Fibroblast of the conjunctiva (primary cell): ENCODE measurements around the gene TIAM2.
"Not testable (repeated sequence)": the region's sequence is repeated elsewhere in the genome, so short reads cannot be mapped to it uniquely, and the experiment has no call there.

ENCODE experiments used
- DNase-seq: peaks from one replicate; pipeline ENCODE4 v3.0.0-alpha.2; 2010; ENCODE audit warnings: low read depth

The TIAM2 gene

DNA sequence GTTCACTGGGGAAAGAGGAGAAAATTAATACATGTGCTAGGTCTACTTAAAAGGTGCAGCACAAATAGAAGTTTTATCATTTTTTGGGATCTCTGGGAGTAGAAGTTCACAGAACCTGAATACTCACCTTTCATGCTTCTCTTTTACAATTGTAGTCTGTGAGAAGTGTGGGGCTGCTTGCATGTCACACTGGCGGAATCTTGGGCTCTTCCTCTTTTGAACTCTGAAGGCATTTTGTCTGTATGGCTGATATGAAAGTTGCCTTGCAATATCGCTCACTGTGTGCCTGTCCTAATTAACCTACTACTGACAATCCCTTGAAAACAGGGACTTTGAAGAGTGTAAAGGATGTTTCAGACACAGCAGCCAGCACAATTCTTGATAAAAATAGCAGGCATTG lies 202.8 kb downstream of the TIAM2 start:
- no peak for DNase-seq

DNA sequence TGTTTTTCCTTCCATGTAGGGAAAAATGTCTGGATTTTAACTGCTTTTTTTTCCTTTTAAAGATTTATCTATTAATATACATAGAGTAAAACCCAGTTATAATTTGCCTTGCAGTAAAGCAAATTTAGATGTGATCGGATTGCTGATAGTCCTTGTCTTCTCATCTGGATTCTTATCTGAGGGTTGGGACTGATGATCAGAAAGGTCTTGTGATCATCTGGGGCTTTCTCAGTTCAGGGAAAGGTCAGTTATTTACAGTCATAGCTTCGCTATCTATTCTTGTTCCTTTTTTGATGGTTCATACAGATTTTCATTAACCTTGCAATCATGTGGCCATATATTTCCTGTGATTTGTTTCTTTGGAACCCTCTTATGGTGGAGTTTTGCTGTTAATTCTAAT lies 204.9 kb downstream of the TIAM2 start:
- DNase-seq, result no peak

DNA sequence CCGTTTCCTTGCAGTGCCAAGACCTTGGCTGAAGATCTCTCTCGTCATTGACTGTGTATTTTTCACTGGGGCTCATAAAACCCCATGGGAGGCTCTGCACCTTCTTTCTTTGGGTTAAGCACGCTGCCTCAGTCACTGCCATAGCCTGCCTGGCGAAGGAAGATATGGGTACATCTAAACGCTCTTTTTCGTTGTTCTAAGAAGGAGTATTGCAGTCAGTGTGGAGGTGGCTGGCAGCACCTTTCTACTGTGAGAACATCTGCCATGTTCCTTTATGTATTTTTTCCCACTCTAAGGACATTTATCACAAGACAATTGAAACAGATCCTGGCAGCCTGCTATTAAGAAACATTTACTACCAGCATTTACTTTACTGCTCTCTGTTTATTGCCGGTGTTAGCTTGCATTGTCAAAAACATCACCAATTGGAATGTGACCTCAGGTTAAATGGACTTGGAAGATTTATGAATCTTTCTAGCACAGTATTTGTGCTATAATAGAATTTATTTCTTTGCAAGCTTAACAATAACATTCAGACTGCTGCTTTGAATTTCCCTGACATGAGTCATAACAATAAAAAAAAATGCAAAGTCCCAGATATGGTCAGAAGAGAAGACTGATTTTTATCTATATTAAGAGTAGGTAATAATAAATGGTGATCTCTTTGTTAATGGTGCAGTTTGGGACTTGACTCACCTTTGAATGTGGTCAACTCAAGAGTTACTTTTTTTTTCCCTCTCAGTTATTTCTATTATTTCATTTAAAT lies 206.5 kb downstream of the TIAM2 start:
- peak; percentile 29 for DNase-seq

- DNase-seq, result no peak
Observed at GRCh38 chr6:155207223-155207622, 212.1 kb downstream of the TIAM2 start.

DNA sequence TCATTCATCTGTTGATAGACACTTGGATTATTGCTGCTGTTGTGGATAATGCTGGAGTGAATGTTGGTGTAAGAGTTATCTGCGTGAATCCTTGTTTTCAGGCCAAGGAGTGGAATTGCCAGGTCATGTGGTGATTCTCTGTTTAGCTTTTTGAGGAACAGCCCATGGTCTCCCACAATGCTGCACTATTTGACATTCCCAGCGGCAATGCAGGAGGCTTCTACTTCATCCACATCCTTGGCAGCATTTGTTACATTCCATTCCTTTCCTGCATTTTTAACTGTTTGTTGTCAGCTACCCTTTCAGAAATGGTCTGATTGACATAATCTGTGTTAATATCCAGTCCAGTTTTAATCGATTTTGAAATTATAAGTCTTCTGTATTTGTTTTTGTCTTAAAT lies 217.0 kb downstream of the TIAM2 start:
- DNase-seq, result no peak

- DNase-seq, result no peak
Observed at GRCh38 chr6:155212616-155213380, 217.7 kb downstream of the TIAM2 start.

DNA sequence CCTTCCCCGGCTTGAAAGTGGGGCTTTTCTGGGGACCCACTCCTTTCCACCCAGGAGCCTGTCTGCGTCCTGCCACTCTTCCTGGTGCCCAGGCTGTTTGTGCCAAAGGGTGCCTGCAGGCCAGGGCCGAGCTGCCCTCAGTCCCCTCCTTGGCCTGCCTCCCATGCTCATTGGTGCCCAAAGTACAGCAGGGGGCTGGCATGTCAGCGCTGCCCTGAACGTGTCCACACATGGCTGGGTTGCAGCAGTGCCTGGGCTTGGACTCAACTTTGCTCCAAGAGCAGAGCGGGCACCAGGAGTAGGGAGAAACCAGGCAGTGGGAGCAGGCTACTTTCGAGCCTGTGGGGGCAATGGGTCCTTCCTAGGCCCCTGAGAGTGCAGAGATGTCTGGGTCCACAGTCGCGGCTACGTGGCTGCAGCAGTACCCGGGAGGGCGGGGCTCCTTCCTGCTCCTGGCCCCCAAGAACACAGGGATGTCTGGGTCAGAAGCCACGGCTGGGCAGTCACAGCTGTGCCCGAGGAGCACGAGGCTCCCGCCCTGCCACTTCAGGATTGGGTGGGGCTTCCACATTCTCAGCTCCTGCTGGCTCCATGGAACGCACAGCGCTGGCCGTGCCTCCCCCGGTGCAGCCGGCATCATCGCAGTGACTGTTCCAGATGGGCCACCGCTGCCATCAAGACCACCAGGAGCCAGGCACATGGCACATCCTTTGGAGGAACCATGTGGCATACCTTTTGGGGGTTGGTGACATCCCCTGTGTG lies 218.7 kb downstream of the TIAM2 start:
- no peak for DNase-seq

- no peak for DNase-seq
Observed at GRCh38 chr6:155215906-155216305, 220.8 kb downstream of the TIAM2 start.

- no peak for DNase-seq
Observed at GRCh38 chr6:155216312-155217046, 221.4 kb downstream of the TIAM2 start.

- DNase-seq, result not testable (repeated sequence)
Observed at GRCh38 chr6:155218711-155219110, 223.6 kb downstream of the TIAM2 start.

- DNase-seq, result no peak
Observed at GRCh38 chr6:155219299-155219698, 224.2 kb downstream of the TIAM2 start.

- no peak for DNase-seq
Observed at GRCh38 chr6:155219858-155220301, 224.8 kb downstream of the TIAM2 start.

GRCh38 chr6:155221086-155221485 lies 226.0 kb downstream of the TIAM2 start:
- no peak for DNase-seq

DNA sequence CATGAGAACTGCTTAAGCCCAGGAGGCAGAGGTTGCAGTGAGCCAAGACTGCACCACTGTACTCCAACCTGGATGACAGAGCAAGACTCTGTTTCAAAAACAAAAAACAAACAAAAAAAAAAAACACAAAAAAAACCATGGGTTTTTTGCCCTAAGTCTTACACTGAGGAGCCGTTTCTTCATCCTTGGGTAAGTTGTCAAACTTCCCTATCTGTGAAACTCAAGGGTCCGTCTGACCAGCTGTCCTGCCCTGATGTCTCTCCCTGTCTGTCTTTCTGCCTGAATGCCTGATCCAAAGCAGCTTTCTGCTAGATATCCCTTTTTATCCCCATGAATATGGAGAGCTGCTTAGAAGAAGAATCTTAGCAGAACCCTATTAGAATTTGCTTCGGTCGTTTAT lies 227.4 kb downstream of the TIAM2 start:
- DNase-seq, result no peak

- DNase-seq, result no peak
Observed at GRCh38 chr6:155223646-155224451, 228.7 kb downstream of the TIAM2 start.

DNA sequence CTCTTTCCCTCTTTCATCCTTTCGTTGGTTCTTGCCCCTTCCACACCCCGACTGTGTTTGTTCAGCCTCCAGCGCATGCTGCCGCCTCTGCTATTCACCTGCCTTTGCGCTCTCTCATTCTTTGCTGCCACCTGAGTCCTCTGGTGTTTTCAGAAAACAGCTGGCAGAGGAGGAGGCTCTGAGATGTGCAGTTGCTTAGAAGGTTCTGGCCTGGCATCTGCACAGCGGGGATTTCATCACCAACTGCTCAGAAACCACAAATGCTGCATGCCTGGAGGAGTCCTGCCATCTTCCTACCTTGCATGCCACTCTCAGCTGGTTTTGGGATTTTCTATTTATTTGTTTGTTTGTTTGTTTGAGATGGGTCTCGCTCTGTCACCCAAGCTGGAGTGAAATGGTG lies 229.5 kb downstream of the TIAM2 start:
- no peak for DNase-seq

DNA sequence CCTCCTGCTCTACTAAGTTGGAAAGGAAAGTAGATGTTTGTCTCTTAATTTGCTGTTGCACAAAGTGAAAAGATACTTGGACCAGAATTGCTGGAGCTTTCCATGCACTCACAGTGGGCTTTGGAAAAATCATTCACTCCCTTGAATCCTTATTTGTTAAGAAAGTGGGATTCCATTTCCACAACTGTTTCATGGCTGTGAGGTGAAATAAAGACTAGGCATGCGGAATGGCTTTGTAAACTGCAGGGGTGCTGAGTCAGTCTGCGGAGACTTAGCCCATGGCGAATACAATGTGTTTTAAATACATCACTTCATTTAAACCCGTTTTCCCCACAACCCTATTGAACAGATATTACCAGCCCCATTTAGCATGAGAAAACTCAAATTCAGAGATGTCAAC lies 231.9 kb downstream of the TIAM2 start:
- DNase-seq, result no peak

DNA sequence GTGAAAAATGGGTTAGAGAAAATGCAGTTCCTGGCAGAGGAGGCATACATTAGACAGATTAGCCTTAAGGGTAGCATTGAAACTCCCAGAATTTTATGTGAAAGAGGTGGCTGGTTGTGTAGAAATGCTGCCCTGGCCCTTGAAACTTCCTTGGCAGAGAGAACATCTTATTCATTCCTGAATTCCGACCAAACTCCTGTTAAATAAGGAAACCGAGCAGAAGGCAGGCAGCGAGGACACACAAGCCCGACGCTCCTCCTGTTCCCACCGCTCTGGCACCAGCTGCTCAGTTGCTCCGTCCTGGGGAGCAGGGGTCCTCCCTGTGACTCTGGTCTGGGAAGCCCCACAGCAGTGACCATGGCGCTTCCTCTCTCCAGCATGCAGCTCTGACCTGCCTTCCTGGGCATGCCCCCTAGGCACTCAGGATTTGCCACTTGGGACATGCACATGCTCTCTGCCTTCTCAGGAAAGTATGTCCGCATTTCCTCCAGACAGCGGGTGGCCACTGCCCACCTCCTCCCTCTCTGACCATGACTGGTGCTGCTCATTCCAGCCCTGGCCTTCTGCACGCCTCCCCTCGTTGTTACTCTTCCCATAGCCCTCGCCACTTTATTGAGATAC lies 233.5 kb downstream of the TIAM2 start:
- DNase-seq, result no peak

DNA sequence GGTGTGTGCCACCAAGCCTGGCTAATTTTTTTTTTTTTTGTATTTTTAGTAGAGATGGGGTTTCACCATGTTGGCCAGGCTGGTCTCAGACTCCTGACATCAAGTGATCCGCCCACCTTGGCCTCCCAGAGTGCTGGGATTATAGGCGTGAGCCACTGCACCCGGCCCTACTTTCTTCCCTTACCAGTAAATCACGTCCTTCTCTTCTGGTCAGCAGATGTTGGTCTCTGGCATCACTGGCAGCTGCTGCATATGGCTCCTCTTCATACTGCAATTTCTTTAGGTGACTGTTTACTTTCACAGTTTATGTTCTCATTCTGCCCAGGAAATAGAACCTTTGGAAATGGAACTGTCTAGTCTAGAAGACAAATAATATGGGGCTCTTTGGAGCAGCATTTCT lies 235.9 kb downstream of the TIAM2 start:
- not testable (repeated sequence) for DNase-seq

DNA sequence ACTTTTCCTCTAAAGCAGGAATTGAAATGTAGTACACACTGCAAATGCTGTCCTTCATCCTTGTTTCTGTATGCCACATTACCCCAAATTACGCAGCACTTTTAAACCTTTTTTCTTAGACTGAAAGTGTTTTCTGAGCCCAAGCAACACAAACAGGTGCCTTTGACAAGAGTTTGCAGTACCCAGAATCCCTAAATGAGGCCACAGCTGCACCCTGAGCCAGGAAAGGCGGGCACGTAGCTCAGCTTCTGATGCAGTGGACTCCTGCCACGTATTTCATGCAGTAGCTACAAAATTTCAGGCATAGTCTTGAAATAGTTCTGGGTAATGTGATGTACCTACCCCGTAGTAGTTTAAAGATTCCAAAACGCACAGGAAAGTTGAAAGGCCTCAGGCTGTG lies 237.7 kb downstream of the TIAM2 start:
- DNase-seq, result no peak

DNA sequence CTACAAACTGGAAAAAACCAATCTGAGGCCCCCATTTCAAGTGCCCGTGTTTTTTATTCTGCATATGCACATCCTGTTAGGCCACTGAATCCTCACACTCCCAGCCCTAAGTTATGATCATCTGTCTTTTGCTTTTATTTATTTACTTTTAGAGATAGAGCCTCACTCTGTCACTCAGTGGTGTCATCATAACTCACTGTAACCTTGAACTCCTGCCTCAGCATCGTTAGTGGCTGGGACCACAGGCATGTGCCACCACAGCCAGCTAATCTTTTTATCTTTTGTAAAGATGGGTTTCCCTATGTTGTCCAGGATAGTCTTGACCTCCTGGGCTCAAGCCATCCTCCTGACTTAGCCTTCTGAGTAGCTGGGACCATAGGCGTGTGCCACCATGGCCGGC lies 239.1 kb downstream of the TIAM2 start:
- no peak for DNase-seq
